ENCODE data around the gene HOXB4. TPM values are rescaled to one million over a fixed set of nuclear protein-coding genes. Genes with fewer than 3 reads are reported as not detected.

The HOXB4 gene
- total and polyA plus RNA-seq, 5 experiments from 2014 or later: 0.06 to 2.3 (median 0.95) TPM; not detected in 1

DNA sequence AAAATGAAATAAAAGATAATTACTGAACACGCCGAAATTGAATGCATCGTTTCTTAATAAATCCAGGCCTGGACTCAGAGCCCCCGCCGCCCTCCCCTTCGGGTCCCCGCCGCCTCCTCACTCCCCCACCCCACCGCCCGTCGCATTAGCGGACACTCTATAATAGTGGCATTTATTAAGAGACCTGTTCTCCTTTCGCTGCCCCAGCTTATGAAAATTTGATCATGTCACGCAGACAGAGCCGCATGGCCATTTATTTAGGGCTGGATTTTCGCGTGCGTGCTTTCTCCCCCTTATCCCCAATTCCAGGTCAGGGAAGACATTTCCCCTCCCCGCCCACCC is 27.0 kb downstream of the HOXB4 start:
- H3K36me3 Mint-ChIP-seq: peaks cover 0 to 2% (median 0%) of the 10 kb centered on the region in 3 donors
- ATAC-seq (no peak), DNase-seq (no peak)
- POLR2A ChIA-PET: interaction anchor here (0.9 kb wide), 1 partner anchor 10 kb away, joined by 3 read pairs; no protein-coding TSS in a partner anchor
- H3K27ac Mint-ChIP-seq: no peak overlapping the region
- peaks cover 13 to 35% (median 29%) of the 10 kb centered on the region in 4 donors for H3K4me1 Mint-ChIP-seq
- H3K9me3 Mint-ChIP-seq: no peaks in the 10 kb centered on the region
- peaks cover 1 to 40% (median 10%) of the 10 kb centered on the region in 5 donors for H3K27me3 Mint-ChIP-seq
- no peak overlapping the region for H3K4me3 Mint-ChIP-seq

DNA sequence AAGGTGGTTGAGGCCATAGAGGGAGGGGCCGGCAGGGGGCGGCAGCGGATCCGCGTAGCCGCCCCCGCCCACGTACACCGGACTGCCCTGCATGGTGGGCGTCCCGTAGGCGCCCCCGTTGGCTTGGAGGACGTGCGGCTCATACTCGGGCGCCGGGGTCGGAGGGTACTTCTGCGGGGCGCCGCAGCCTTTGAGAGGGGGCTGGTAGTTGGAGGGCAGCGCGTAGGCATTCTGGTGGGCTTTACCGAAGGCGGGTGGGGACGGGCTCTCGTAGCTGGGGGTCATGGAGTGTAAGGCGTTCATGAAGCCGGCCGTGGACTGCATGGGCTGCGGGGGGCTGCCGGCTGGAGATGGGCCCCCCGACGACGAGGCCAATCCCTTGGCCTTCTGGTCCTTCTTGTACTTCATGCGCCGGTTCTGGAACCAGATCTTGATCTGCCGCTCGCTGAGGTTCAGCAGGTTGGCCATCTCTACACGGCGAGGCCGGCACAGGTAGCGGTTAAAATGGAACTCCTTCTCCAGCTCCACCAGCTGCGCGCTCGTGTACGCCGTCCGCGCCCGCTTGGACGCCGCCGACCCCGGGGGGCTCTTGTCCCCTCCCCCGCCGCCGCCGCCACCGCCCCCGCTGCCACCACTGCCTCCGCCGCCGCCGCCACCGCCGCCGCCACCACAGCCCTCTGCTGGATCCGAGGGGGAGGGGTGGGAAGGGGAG is 27.5 kb downstream of the HOXB4 start:
- no peak overlapping the region for H3K4me3 Mint-ChIP-seq
- POLR2A ChIA-PET: interaction anchor here (0.9 kb wide), 1 partner anchor 9 kb away, joined by 3 read pairs; no protein-coding TSS in a partner anchor
- H3K4me1 Mint-ChIP-seq: peaks cover 12 to 36% (median 26%) of the 10 kb centered on the region in 4 donors
- no peaks in the 10 kb centered on the region for H3K9me3 Mint-ChIP-seq
- peaks cover 0 to 2% (median 0%) of the 10 kb centered on the region in 3 donors for H3K36me3 Mint-ChIP-seq
- ATAC-seq: no peak
- H3K27ac Mint-ChIP-seq: no peak overlapping the region
- DNase-seq: no peak
- peaks cover 3 to 40% (median 8%) of the 10 kb centered on the region in 5 donors for H3K27me3 Mint-ChIP-seq

DNA sequence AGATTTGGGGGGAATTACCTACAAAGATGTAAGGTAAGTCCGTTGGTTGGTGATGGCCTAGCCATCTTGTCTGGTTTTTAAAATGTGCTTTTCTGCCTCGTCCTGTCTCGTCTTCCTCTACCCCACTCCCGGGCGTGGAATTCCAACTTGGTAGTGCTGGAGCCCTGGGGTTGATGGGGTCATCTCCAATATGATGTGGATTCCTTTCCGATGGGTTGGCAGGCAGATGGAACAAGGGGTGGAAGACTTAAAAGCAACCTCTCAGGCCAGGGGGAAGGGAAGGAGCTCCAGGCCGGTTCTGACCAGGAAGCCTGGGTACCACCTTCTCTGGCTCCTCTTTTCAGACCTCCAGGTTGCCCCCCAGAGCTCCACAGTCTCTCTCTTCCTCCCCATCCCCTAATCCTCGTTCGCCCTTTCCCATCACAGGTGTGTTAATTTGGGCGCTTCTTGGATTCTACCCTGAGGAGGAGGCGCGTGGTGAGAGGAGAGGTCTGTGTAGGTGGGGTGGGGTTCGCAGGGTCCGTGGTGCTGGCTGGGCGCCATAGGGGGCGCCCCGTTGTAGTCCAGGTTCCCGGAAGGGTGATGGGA is 28.1 kb downstream of the HOXB4 start:
- no peak for DNase-seq
- peaks cover 4 to 40% (median 6%) of the 10 kb centered on the region in 5 donors for H3K27me3 Mint-ChIP-seq
- no peaks in the 10 kb centered on the region for H3K9me3 Mint-ChIP-seq
- peak overlapping the region in 1 of 10 donors; percentile 40 for H3K27ac Mint-ChIP-seq
- peaks cover 0 to 2% (median 0%) of the 10 kb centered on the region in 3 donors for H3K36me3 Mint-ChIP-seq
- peaks cover 9 to 40% (median 24%) of the 10 kb centered on the region in 4 donors for H3K4me1 Mint-ChIP-seq
- POLR2A ChIA-PET: no interaction called here
- H3K4me3 Mint-ChIP-seq: no peak overlapping the region
- no peak for ATAC-seq

GRCh38 chr17:48549281-48549630 is 28.9 kb downstream of the HOXB4 start:
- POLR2A ChIA-PET: interaction anchor here (0.7 to 2.2 kb wide), 3 partner anchors 12 to 117 kb away, joined by 3 to 5 read pairs (median 3); no protein-coding TSS in a partner anchor
- ATAC-seq: no peak

DNA sequence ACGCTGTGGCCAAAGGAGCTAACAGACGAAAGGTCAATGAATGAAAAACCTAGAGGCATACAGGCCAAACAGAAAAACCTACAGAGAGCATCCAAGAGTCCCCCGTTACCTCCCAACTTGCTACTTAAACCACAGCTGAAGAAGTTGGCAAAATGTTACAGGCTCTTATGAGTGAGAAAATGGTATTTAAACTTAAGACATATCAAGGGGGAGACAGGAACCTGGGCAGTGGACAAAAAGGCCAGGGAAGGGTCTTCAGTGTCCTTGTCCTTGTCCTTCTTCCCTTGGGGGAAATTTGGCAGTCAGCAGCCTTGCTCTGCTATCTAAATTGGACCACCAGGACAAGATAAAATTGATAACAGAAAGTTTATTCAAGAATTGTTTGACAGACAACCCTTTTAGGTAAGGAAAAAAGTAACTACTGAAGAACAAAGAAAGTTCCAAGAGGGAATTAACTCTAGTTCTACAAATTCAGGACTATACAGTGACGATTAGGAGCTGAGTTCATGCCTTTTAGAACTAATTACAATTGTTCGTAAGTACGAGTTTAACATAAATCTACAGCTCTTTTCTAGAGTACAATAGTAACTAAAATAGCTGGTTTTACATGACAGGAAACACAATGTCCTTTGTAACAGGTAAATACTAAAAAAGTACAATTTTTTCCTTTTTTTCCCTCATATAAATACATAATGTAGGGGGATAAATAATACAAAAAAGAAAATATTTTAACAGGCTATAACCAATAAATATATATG is 29.4 kb downstream of the HOXB4 start:
- POLR2A ChIA-PET: interaction anchor here (0.7 to 2.2 kb wide), 5 partner anchors 11 to 117 kb away, joined by 3 to 5 read pairs (median 3); no protein-coding TSS in a partner anchor
- H3K27ac Mint-ChIP-seq: peak overlapping the region in 9 of 10 donors; percentile 78 to 99 (median 90)
- peaks cover 0 to 4% (median 0%) of the 10 kb centered on the region in 3 donors for H3K36me3 Mint-ChIP-seq
- no peaks in the 10 kb centered on the region for H3K9me3 Mint-ChIP-seq
- peaks cover 4 to 35% (median 7%) of the 10 kb centered on the region in 5 donors for H3K27me3 Mint-ChIP-seq
- peaks cover 11 to 47% (median 29%) of the 10 kb centered on the region in 4 donors for H3K4me1 Mint-ChIP-seq
- ATAC-seq (peak; percentile 7 to 14), DNase-seq (no peak)
- peak overlapping the region; percentile 52 to 99 (median 75) for H3K4me3 Mint-ChIP-seq

More at GRCh38 chr17:48549281-48549630, 28.9 kb downstream of the HOXB4 start:
- Mint-ChIP-seq H3K27ac (peak overlapping the region in 1 of 10 donors; percentile 82), H3K4me1 (peaks cover 8 to 43% (median 25%) of the 10 kb centered on the region in 4 donors), H3K4me3 (no peak overlapping the region), H3K36me3 (peaks cover 0 to 2% (median 0%) of the 10 kb centered on the region in 3 donors), H3K27me3 (peaks cover 4 to 35% (median 5%) of the 10 kb centered on the region in 5 donors), H3K9me3 (no peaks in the 10 kb centered on the region)
- no peak for DNase-seq

- POLR2A ChIA-PET: interaction anchor here (0.6 to 3.0 kb wide), 9 partner anchors 9 to 1136 kb away, joined by 3 to 9 read pairs (median 5); partner anchors contain the start of gene HOXB4
- Mint-ChIP-seq H3K4me3 (peak overlapping the region; percentile 52 to 99 (median 75)), H3K27ac (peak overlapping the region in 9 of 10 donors; percentile 78 to 99 (median 90)), H3K9me3 (no peaks in the 10 kb centered on the region), H3K36me3 (peaks cover 0 to 4% (median under 1%) of the 10 kb centered on the region in 3 donors), H3K27me3 (peaks cover 4 to 32% (median 7%) of the 10 kb centered on the region in 5 donors), H3K4me1 (peaks cover 11 to 47% (median 31%) of the 10 kb centered on the region in 4 donors)
- ATAC-seq (peak; percentile 8 to 22), DNase-seq (peak in 6 of 10 donors; percentile 12 to 80 (median 36))
These were observed 30.2 kb downstream of the HOXB4 start for GRCh38 chr17:48547808-48548522.

GRCh38 chr17:48546924-48547807 is 31.0 kb downstream of the HOXB4 start:
- peak overlapping the region in 9 of 10 donors; percentile 78 to 99 (median 90) for H3K27ac Mint-ChIP-seq
- peaks cover 0 to 4% (median 4%) of the 10 kb centered on the region in 3 donors for H3K36me3 Mint-ChIP-seq
- POLR2A ChIA-PET: interaction anchor here (0.5 to 3.0 kb wide), 11 partner anchors 8 to 1135 kb away, joined by 3 to 9 read pairs (median 5); partner anchors contain the start of gene HOXB4
- peak overlapping the region; percentile 28 to 99 (median 78) for H3K4me3 Mint-ChIP-seq
- peaks cover 14 to 53% (median 36%) of the 10 kb centered on the region in 4 donors for H3K4me1 Mint-ChIP-seq
- peaks cover 6 to 36% (median 7%) of the 10 kb centered on the region in 5 donors for H3K27me3 Mint-ChIP-seq
- ATAC-seq (no peak), DNase-seq (no peak)
- no peaks in the 10 kb centered on the region for H3K9me3 Mint-ChIP-seq

GRCh38 chr17:48546137-48546923 is 31.8 kb downstream of the HOXB4 start:
- no peak for ATAC-seq

DNA sequence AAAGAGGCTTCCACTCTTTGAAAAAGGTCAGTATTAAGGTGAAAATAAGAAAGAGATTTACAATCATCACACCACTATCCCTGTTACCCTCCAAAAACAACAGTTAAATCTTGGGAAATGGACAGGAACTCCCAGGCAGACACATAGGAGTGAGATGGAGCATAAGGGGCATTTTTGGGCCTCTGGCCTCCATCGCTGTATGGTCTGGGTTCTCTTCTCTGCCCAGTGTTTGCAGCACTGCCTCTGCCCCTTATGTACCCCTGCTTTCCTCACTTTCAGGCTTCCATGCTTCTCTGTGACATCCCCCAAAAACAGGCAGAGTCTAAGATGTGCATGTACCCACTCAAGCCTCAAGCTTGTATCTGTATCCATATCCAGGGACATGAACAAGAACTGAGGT is 32.6 kb downstream of the HOXB4 start:
- POLR2A ChIA-PET: interaction anchor here (3.0 kb wide), 1 partner anchor 33 kb away, joined by 9 read pairs; the partner anchor contains the start of gene HOXB4
- Mint-ChIP-seq H3K4me1 (peaks cover 21 to 64% (median 48%) of the 10 kb centered on the region in 4 donors), H3K27ac (peak overlapping the region in 8 of 10 donors; percentile 60 to 99 (median 87)), H3K27me3 (peaks cover 6 to 41% (median 12%) of the 10 kb centered on the region in 5 donors), H3K36me3 (peaks cover 2 to 4% (median 4%) of the 10 kb centered on the region in 3 donors), H3K9me3 (no peaks in the 10 kb centered on the region), H3K4me3 (peak overlapping the region; percentile 82 to 99 (median 94))
- DNase-seq: no peak
- no peak for ATAC-seq

More at GRCh38 chr17:48546137-48546923, 31.8 kb downstream of the HOXB4 start:
- no peaks in the 10 kb centered on the region for H3K9me3 Mint-ChIP-seq
- peaks cover 0 to 4% (median 4%) of the 10 kb centered on the region in 3 donors for H3K36me3 Mint-ChIP-seq
- H3K4me3 Mint-ChIP-seq: peak overlapping the region; percentile 16 to 99 (median 69)
- POLR2A ChIA-PET: interaction anchor here (0.5 to 3.0 kb wide), 6 partner anchors 9 to 163 kb away, joined by 4 to 9 read pairs (median 5); partner anchors contain the start of gene HOXB4
- peaks cover 19 to 60% (median 42%) of the 10 kb centered on the region in 4 donors for H3K4me1 Mint-ChIP-seq
- DNase-seq: no peak
- peak overlapping the region in 8 of 10 donors; percentile 60 to 99 (median 86) for H3K27ac Mint-ChIP-seq
- H3K27me3 Mint-ChIP-seq: peaks cover 6 to 41% (median 12%) of the 10 kb centered on the region in 5 donors

DNA sequence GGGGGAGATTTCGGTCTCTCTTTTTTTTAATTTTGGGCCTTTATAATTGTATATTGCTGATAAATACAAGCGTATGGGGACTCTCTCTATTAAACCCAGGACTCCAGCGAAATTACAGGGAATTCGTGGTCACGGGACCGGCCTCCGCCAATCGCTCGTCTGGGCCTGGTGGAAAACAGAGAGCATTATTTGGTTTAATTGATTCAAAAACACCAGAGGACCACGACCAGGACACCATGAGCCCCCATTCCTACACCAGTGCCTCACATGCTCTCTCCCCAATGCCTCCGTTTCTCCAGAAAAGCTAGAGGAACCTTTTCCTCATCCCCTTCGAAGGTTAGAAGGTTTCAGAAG is 33.2 kb downstream of the HOXB4 start, which contains the start of gene HOXB2:
Gene HOXB2 (minus strand): TSS at position 88 of the 354 bp plus-strand sequence. CDS start 198 bp downstream, outside the sequence.
- DNase-seq: no peak
- ATAC-seq: no peak
- H3K9me3 Mint-ChIP-seq: no peaks in the 10 kb centered on the region
- peaks cover 21 to 64% (median 49%) of the 10 kb centered on the region in 4 donors for H3K4me1 Mint-ChIP-seq
- peak within 1 kb of the TSS; percentile 86 to 99 (median 94) for H3K27ac Mint-ChIP-seq
- peaks cover 6 to 41% (median 12%) of the 10 kb centered on the region in 5 donors for H3K27me3 Mint-ChIP-seq
- POLR2A ChIA-PET: no interaction called here
- peaks cover 2 to 4% (median 4%) of the 10 kb centered on the region in 3 donors for H3K36me3 Mint-ChIP-seq
- peak within 1 kb of the TSS; percentile 82 to 99 (median 94) for H3K4me3 Mint-ChIP-seq
